OCI-LY1 (cell line): ENCODE data around the gene SERPINB13.

Experiments used
- EZH2 ChIP-seq: fragments of 200-600 bp; sonication (generic), shearing (Covaris generic); IDR thresholded peaks from 2 replicates; pipeline ENCODE4 v1.8.0; 2017; ENCODE audit warnings: borderline replicate concordance, mixed run types, mild to moderate bottlenecking, antibody characterized with exemption, low read length, moderate library complexity, mixed read lengths
- TF ChIP-seq, protein P1 (sequence below): fragments of 200-600 bp; sonication (generic), shearing (Covaris generic); IDR thresholded peaks from 2 replicates; pipeline ENCODE4 v1.5.1; 2017; ENCODE audit warnings: mild to moderate bottlenecking, antibody characterized with exemption, low read length, moderate library complexity, mixed read lengths

DNA sequence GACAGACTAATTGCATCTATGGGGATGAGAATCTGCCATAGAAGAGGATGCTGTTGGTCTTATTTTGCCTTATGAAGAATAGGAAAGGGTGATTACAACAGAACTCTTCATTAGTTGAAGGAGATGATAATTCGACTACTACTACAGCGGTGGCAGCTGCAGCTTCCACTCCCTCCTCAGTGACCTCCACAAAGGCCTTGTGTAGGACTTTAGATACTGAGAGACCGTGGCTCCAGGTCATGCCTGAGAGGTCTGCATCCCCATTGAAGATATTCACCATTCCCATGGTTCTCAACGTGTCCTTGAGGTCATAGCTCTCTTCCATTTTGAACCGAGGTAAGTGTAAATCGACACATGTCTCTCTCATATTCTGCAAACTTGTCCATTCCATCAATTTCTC, 50.6 kb downstream of the SERPINB13 start:
- no peak for TF ChIP-seq EZH2
- TF ChIP-seq, protein P1, sequence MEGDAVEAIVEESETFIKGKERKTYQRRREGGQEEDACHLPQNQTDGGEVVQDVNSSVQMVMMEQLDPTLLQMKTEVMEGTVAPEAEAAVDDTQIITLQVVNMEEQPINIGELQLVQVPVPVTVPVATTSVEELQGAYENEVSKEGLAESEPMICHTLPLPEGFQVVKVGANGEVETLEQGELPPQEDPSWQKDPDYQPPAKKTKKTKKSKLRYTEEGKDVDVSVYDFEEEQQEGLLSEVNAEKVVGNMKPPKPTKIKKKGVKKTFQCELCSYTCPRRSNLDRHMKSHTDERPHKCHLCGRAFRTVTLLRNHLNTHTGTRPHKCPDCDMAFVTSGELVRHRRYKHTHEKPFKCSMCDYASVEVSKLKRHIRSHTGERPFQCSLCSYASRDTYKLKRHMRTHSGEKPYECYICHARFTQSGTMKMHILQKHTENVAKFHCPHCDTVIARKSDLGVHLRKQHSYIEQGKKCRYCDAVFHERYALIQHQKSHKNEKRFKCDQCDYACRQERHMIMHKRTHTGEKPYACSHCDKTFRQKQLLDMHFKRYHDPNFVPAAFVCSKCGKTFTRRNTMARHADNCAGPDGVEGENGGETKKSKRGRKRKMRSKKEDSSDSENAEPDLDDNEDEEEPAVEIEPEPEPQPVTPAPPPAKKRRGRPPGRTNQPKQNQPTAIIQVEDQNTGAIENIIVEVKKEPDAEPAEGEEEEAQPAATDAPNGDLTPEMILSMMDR = no peak
